GM23338 (cell line): ENCODE results near the gene FRMD1. TPM values are rescaled to one million over a fixed set of nuclear protein-coding genes. Genes with fewer than 3 reads are reported as not detected.
A peak's percentile ranks its signal among the peaks of the same experiment; 100 is the strongest.

Experiments
- ATAC-seq: fragments of 200-7000 bp; cut with Tn5 transposase; 3 replicates; pipeline ENCODE4 v1.9.1; 2020
- DNase-seq: peaks from one replicate; pipeline ENCODE4 v3.0.0-alpha.2; 2015; ENCODE audit warnings: low spot score
- H2AFZ ChIP-seq: fragments of 200-600 bp; sonication (generic); 2 replicates; pipeline ENCODE4 v1.8.0; 2016; ENCODE audit warnings: antibody characterized with exemption, mild to moderate bottlenecking, moderate library complexity
- H3F3A ChIP-seq: fragments of 200-600 bp; sonication (generic); replicated peaks from 2 replicates; pipeline ENCODE4 v1.8.0; 2017; ENCODE audit warnings: antibody characterized with exemption, mixed run types, low read depth
- H3K27ac ChIP-seq: fragments of 200-600 bp; sonication (generic); 2 replicates; pipeline ENCODE4 v1.6.1; 2016; ENCODE audit warnings: low read depth
- H3K27me3 ChIP-seq: fragments of 200-600 bp; sonication (generic); 2 replicates; pipeline ENCODE4 v1.8.0; 2016; ENCODE audit warnings: mild to moderate bottlenecking, mixed run types, moderate library complexity; ENCODE audit not compliant: insufficient read depth
- H3K36me3 ChIP-seq: fragments of 200-600 bp; sonication (generic); 2 replicates; pipeline ENCODE4 v1.8.0; 2016; ENCODE audit warnings: mild to moderate bottlenecking; ENCODE audit not compliant: insufficient read depth
- H3K4me1 ChIP-seq: fragments of 200-600 bp; sonication (generic); 2 replicates; pipeline ENCODE4 v1.8.0; 2016; ENCODE audit warnings: mild to moderate bottlenecking, moderate library complexity; ENCODE audit not compliant: insufficient read depth
- H3K4me2 ChIP-seq: fragments of 200-600 bp; sonication (generic); 2 replicates; pipeline ENCODE4 v1.7.1; 2017; ENCODE audit warnings: mixed run types
- H3K4me3 ChIP-seq: fragments of 200-600 bp; sonication (generic); 2 replicates; pipeline ENCODE4 v1.6.1; 2016; ENCODE audit warnings: mixed run types
- H3K79me2 ChIP-seq: fragments of 200-600 bp; sonication (generic); replicated peaks from 2 replicates; pipeline ENCODE4 v1.8.0; 2017; ENCODE audit warnings: mild to moderate bottlenecking; ENCODE audit not compliant: insufficient read depth
- H3K9me2 ChIP-seq: fragments of 200-600 bp; sonication (generic); 2 replicates; pipeline ENCODE4 v1.8.0; 2017; ENCODE audit not compliant: insufficient read depth
- H4K20me1 ChIP-seq: fragments of 200-600 bp; sonication (generic); replicated peaks from 2 replicates; pipeline ENCODE4 v1.8.0; 2017; ENCODE audit warnings: mild to moderate bottlenecking; ENCODE audit not compliant: insufficient read depth
- H3K27ac Mint-ChIP-seq: 2 replicates; pipeline ENCODE4 v1.8.0; 2020; ENCODE audit warnings: inconsistent platforms, mild to moderate bottlenecking, moderate library complexity, mixed read lengths
- H3K27me3 Mint-ChIP-seq: 3 replicates; pipeline ENCODE4 v1.8.0; 2022; ENCODE audit warnings: low read depth, mild to moderate bottlenecking, moderate library complexity, mixed read lengths, inconsistent platforms; ENCODE audit not compliant: insufficient read depth, poor library complexity
- H3K36me3 Mint-ChIP-seq: 3 replicates; pipeline ENCODE4 v1.8.0; 2021; ENCODE audit warnings: low read depth, mild to moderate bottlenecking, inconsistent platforms, moderate library complexity, mixed read lengths
- H3K4me1 Mint-ChIP-seq: 3 replicates; pipeline ENCODE4 v1.8.0; 2020; ENCODE audit warnings: mild to moderate bottlenecking, inconsistent platforms, mixed read lengths
- H3K4me3 Mint-ChIP-seq: 3 replicates; pipeline ENCODE4 v1.8.0; 2021; ENCODE audit warnings: moderate library complexity, mild to moderate bottlenecking, inconsistent platforms, mixed read lengths
- H3K9me3 Mint-ChIP-seq: 3 replicates; pipeline ENCODE4 v1.8.0; 2020; ENCODE audit warnings: moderate library complexity, mild to moderate bottlenecking, inconsistent platforms, mixed read lengths
- CTCF ChIP-seq, 2 experiments: fragments of 200-600 bp in 1 of 2; sonication (generic) in 1 of 2; conservative IDR thresholded peaks; 2 replicates each; pipeline versions ENCODE4 v1.5.1 to v1.6.1; 2016 to 2017; ENCODE audit warnings: antibody characterized with exemption in 2 of 2, low read depth in 2 of 2, mild to moderate bottlenecking in 2 of 2, moderate library complexity in 1 of 2
- ETS1 ChIP-seq: IDR thresholded peaks from 2 replicates; pipeline ENCODE4 v1.6.1; 2016; ENCODE audit warnings: antibody characterized with exemption
- JUNB ChIP-seq: IDR thresholded peaks from one replicate; pipeline ENCODE4 v1.6.1; 2016; ENCODE audit warnings: antibody characterized with exemption; ENCODE audit not compliant: unreplicated experiment
- NANOG ChIP-seq: IDR thresholded peaks from 2 replicates; pipeline ENCODE4 v1.6.1; 2016; ENCODE audit warnings: antibody characterized with exemption, borderline replicate concordance
- STAT1 ChIP-seq: IDR thresholded peaks from one replicate; pipeline ENCODE4 v1.6.1; 2016; ENCODE audit warnings: antibody characterized with exemption; ENCODE audit not compliant: unreplicated experiment
- ZNF462 ChIP-seq: fragments of 250-450 bp; sonication (Bioruptor Pico); IDR thresholded peaks from 2 replicates; pipeline ENCODE4 v1.5.0; 2020; ENCODE audit warnings: mild to moderate bottlenecking, moderate library complexity
- polyA plus RNA-seq: library from polyadenylated mRNA; unstranded; fragments of >200 nt; fragmentation: Nextera tagmentation; extraction: Ambion mirVana; gene quantifications from 2 replicates; pipeline ENCODE4 v1.2.1, GENCODE V29; 2016
- total RNA-seq: library from RNA; depleted of rRNA; stranded (reverse); fragments of >200 nt; shearing (Covaris generic); gene quantifications from 2 replicates; pipeline ENCODE4 v1.2.3, GENCODE V29; 2014
- TF ChIP-seq, protein P1 (sequence below): IDR thresholded peaks from one replicate; pipeline ENCODE4 v1.6.1; 2018; ENCODE audit warnings: antibody characterized with exemption; ENCODE audit not compliant: unreplicated experiment

Gene FRMD1
- total and polyA plus RNA-seq, 2 experiments from 2014 or later: 1.0 to 2.0 TPM

- TF ChIP-seq, protein P1, sequence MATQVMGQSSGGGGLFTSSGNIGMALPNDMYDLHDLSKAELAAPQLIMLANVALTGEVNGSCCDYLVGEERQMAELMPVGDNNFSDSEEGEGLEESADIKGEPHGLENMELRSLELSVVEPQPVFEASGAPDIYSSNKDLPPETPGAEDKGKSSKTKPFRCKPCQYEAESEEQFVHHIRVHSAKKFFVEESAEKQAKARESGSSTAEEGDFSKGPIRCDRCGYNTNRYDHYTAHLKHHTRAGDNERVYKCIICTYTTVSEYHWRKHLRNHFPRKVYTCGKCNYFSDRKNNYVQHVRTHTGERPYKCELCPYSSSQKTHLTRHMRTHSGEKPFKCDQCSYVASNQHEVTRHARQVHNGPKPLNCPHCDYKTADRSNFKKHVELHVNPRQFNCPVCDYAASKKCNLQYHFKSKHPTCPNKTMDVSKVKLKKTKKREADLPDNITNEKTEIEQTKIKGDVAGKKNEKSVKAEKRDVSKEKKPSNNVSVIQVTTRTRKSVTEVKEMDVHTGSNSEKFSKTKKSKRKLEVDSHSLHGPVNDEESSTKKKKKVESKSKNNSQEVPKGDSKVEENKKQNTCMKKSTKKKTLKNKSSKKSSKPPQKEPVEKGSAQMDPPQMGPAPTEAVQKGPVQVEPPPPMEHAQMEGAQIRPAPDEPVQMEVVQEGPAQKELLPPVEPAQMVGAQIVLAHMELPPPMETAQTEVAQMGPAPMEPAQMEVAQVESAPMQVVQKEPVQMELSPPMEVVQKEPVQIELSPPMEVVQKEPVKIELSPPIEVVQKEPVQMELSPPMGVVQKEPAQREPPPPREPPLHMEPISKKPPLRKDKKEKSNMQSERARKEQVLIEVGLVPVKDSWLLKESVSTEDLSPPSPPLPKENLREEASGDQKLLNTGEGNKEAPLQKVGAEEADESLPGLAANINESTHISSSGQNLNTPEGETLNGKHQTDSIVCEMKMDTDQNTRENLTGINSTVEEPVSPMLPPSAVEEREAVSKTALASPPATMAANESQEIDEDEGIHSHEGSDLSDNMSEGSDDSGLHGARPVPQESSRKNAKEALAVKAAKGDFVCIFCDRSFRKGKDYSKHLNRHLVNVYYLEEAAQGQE: no peak
Measured at GRCh38 chr6:168086616-168087015, 7.6 kb upstream of the FRMD1 start (continued).

- no peak for ATAC-seq
- H3K4me1 Mint-ChIP-seq: peaks cover 40% of the 10 kb centered on the region
- no peaks in the 10 kb centered on the region for H3K36me3 ChIP-seq
Measured at GRCh38 chr6:168086066-168086465, 7.1 kb upstream of the FRMD1 start.

GRCh38 chr6:168084465-168085160, 5.6 kb upstream of the FRMD1 start:
- no peaks in the 10 kb centered on the region for H3K36me3 Mint-ChIP-seq
- DNase-seq (no peak), ATAC-seq (peak; percentile 16)
- no peaks in the 10 kb centered on the region for H3K9me3 Mint-ChIP-seq
- Histone ChIP-seq H3K27me3 (no peaks in the 10 kb centered on the region), H3K9me2 (no peaks in the 10 kb centered on the region), H4K20me1 (no peaks in the 10 kb centered on the region), H3K27ac (no peak overlapping the region), H3F3A (no peaks in the 10 kb centered on the region), H2AFZ (no peak overlapping the region), H3K4me2 (no peak overlapping the region), H3K4me1 (no peaks in the 10 kb centered on the region), H3K4me3 (no peak overlapping the region), H3K79me2 (no peaks in the 10 kb centered on the region), H3K36me3 (no peaks in the 10 kb centered on the region)
- H3K4me1 Mint-ChIP-seq: peaks cover 31% of the 10 kb centered on the region
- no peak overlapping the region for H3K27ac Mint-ChIP-seq
- H3K27me3 Mint-ChIP-seq: peaks cover 18% of the 10 kb centered on the region
- H3K4me3 Mint-ChIP-seq: no peak overlapping the region
- TF ChIP-seq CTCF (conservative IDR thresholded peaks at IDR 0.05; ENCODE audit: low read depth in 2 of 2) (no peak), STAT1 (no peak), ETS1 (no peak), ZNF462 (CRISPR knock-in tag) (no peak), NANOG (no peak)

More at GRCh38 chr6:168086066-168086465, 7.1 kb upstream of the FRMD1 start:
- Histone ChIP-seq H3K27ac (no peak overlapping the region), H3K9me2 (no peaks in the 10 kb centered on the region), H4K20me1 (no peaks in the 10 kb centered on the region), H3K4me2 (no peak overlapping the region), H2AFZ (no peak overlapping the region), H3K4me1 (no peaks in the 10 kb centered on the region), H3K27me3 (no peaks in the 10 kb centered on the region), H3K79me2 (no peaks in the 10 kb centered on the region), H3K4me3 (no peak overlapping the region), H3F3A (no peaks in the 10 kb centered on the region)
- no peak for DNase-seq
- no peak overlapping the region for H3K27ac Mint-ChIP-seq
- no peak for TF ChIP-seq JUNB
- H3K27me3 Mint-ChIP-seq: peaks cover 19% of the 10 kb centered on the region
- no peaks in the 10 kb centered on the region for H3K36me3 Mint-ChIP-seq
- no peak overlapping the region for H3K4me3 Mint-ChIP-seq
- H3K9me3 Mint-ChIP-seq: no peaks in the 10 kb centered on the region
